Activated CD4-positive, alpha-beta T cell treated with anti-CD3 and anti-CD28 coated beads, Interleukin-2, amount 10 ng/mL, durations not matched to agents 7 days and 5 days (primary cell): Measurements from ENCODE around the gene AZGP1. TPM values are rescaled to one million over a fixed set of nuclear protein-coding genes. Genes with fewer than 3 reads are reported as not detected.
"Not testable (repeated sequence)": the region's sequence is repeated elsewhere in the genome, so short reads cannot be mapped to it uniquely, and the experiment has no call there.

Experiments
- CTCF ChIA-PET: fragments of 350-600 bp; sonication (Branson Sonifier 250); formaldehyde crosslinking; loops from one replicate; lab custom pipeline; 2021; ENCODE audit warnings: antibody characterized with exemption; lab: Charles Lee
- POLR2A ChIA-PET: fragments of 350-600 bp; sonication (Branson Sonifier 250); formaldehyde crosslinking; loops from one replicate; lab custom pipeline; 2021; ENCODE audit warnings: antibody characterized with exemption; lab: Charles Lee
- DNase-seq: peaks from one replicate; pipeline ENCODE4 v3.0.0-alpha.2; 2020
- H3K27ac Mint-ChIP-seq: one replicate; pipeline ENCODE4 v1.8.0; 2021; ENCODE audit warnings: mild to moderate bottlenecking, moderate library complexity, mixed read lengths
- H3K27me3 Mint-ChIP-seq: one replicate; pipeline ENCODE4 v1.8.0; 2021; ENCODE audit warnings: mixed read lengths
- H3K36me3 Mint-ChIP-seq: one replicate; pipeline ENCODE4 v1.8.0; 2021; ENCODE audit warnings: low read depth, mixed read lengths
- H3K4me1 Mint-ChIP-seq: one replicate; pipeline ENCODE4 v1.8.0; 2021; ENCODE audit warnings: mixed read lengths
- H3K4me3 Mint-ChIP-seq: one replicate; pipeline ENCODE4 v1.8.0; 2021; ENCODE audit warnings: mild to moderate bottlenecking, moderate library complexity, mixed read lengths
- H3K9me3 Mint-ChIP-seq: one replicate; pipeline ENCODE4 v1.8.0; 2021; ENCODE audit warnings: mixed read lengths
- total RNA-seq, 2 experiments: library from RNA; stranded (reverse); gene quantifications; one replicate each; pipeline ENCODE4 v1.2.3, GENCODE V29; 2021

The AZGP1 gene
- total RNA-seq, 2 experiments from 2014 or later: not detected

DNA sequence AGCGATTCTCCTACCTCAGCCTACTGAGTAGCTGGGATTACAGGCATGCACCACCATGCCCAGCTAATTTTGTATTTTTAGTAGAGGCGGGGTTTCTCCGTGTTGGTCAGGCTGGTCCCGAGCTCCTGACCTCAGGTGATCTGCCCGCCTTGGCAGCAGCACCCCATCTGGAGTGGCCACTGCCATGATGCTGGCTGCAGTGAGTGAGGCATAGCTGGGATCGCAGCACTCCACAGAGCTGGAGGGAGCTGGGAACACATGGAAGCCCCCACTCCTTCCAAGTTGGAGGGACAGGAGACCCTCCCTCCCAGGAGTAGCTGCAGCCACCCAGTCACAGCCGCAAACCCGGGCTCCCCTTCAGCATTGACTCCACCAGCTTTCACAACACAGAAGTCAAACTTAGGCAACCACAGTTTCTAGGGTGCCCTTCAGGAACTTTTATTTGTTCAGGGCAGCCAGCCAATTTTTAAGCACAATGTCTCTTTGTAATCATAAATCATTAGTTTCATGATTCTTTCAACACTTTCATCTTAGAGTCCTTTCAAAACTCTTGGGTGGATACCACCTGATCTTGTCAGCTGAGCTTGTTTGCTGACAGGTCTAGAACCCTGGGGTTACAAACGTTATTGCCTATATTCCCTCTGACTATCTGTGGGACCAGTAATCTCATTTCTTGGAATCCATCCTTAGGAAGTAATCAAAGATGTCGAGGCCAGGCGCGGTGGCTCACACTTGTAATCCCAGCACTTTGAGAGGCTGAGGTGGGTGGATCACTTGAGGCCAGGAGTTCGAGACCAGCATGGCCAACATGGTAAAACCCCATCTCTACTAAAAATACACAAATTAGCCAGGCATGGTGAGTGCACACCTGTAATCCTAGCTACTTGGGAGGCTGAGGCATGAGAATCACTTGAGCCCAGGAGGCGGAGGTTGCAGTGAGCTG lies 36.8 kb upstream of the AZGP1 start:
- CTCF ChIA-PET: interaction anchor here (0.6 to 3.9 kb wide), 5 partner anchors 8 to 47 kb away, joined by 3 to 11 read pairs (median 4); no protein-coding TSS in a partner anchor
- H3K27me3 Mint-ChIP-seq, H3K36me3 Mint-ChIP-seq, POLR2A ChIA-PET, H3K27ac Mint-ChIP-seq, H3K4me3 Mint-ChIP-seq, H3K9me3 Mint-ChIP-seq, DNase-seq: not testable (repeated sequence)
- peaks cover 32% of the 10 kb centered on the region for H3K4me1 Mint-ChIP-seq

DNA sequence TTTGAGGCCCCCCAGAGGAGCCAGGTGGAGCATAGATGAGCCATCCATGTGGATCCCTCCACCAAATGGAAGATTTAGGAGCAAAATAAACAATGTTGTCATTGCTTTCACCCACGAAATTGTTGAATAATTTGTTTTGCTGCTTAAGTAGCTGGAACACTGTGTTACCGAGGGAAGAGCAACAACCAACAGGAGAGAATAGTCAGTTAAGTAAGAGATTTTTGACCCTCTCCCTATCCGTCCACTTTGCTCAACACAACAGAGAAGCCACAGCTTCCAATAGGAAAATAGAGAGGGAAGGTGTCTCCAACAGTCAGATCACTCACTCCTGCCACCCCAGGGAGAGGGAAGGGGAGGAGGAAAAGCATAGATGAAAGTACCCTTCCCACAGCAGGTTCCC lies 35.7 kb upstream of the AZGP1 start:
- Mint-ChIP-seq H3K27me3 (no peaks in the 10 kb centered on the region), H3K4me3 (no peak overlapping the region), H3K4me1 (peaks cover 29% of the 10 kb centered on the region), H3K27ac (no peak overlapping the region), H3K36me3 (peaks cover 3% of the 10 kb centered on the region), H3K9me3 (no peaks in the 10 kb centered on the region)
- DNase-seq: no peak
- CTCF ChIA-PET: interaction anchor here (0.6 to 1.3 kb wide), 3 partner anchors 9 to 725 kb away, joined by 3 to 4 read pairs (median 3); no protein-coding TSS in a partner anchor
- POLR2A ChIA-PET: no interaction called here

- no peaks in the 10 kb centered on the region for H3K9me3 Mint-ChIP-seq
These were observed 35.1 kb upstream of the AZGP1 start for GRCh38 chr7:100010901-100011300.

DNA sequence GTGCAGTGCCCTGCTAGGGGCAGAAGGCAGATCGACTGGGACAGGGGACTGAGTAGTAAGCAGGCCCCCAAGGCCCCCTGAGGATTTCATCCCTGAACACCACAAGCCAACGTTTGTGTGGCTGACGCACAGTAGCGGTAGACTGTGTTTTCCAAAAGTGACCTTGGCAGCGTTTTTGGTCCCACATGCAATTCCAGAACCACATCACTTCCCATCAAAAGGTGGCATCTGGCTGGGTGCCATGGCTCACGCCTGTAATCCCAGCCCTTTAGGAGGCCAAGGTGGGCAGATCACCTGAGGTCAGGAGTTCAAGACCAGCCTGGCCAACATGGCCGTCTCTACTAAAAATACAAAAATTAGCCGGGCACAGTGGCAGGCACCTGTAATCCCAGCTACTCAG lies 34.1 kb upstream of the AZGP1 start:
- peaks cover 18% of the 10 kb centered on the region for H3K4me1 Mint-ChIP-seq
- H3K27me3 Mint-ChIP-seq, H3K36me3 Mint-ChIP-seq, POLR2A ChIA-PET, CTCF ChIA-PET, H3K4me3 Mint-ChIP-seq, H3K9me3 Mint-ChIP-seq, DNase-seq, H3K27ac Mint-ChIP-seq: not testable (repeated sequence)

More at GRCh38 chr7:100010901-100011300, 35.1 kb upstream of the AZGP1 start:
- CTCF ChIA-PET: interaction anchor here (0.6 kb wide), 2 partner anchors 106 to 725 kb away, joined by 3 read pairs; no protein-coding TSS in a partner anchor
- POLR2A ChIA-PET: no interaction called here
- Mint-ChIP-seq H3K4me3 (no peak overlapping the region), H3K27me3 (no peaks in the 10 kb centered on the region), H3K4me1 (peaks cover 23% of the 10 kb centered on the region), H3K36me3 (peaks cover 1% of the 10 kb centered on the region), H3K27ac (no peak overlapping the region)
- no peak for DNase-seq

DNA sequence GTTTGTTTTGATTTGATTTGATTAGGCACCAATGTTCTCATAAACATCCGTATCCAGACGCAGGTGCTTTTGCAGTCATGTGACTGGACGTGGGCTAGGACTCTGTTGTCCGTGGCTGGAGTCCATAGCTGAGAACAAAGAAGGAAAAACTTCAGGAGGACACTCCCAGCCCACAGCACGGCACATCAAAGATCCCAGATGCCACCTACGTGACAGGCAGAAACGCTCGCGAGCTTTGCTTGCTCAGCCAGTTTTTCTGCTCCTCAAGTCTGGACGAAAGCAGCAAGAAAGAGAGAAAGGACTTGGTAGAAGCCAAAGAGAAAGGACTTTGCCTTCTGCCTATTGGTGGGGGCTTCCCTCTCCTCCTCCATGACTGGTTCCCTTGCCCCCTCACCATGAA lies 32.7 kb upstream of the AZGP1 start:
- CTCF ChIA-PET: interaction anchor here (1.0 to 2.0 kb wide), 5 partner anchors 10 to 61 kb away, joined by 3 to 5 read pairs (median 4); no protein-coding TSS in a partner anchor
- H3K4me1 Mint-ChIP-seq: peaks cover 12% of the 10 kb centered on the region
- no peaks in the 10 kb centered on the region for H3K9me3 Mint-ChIP-seq
- DNase-seq: no peak
- H3K27me3 Mint-ChIP-seq: no peaks in the 10 kb centered on the region
- POLR2A ChIA-PET: no interaction called here
- H3K27ac Mint-ChIP-seq: no peak overlapping the region
- H3K36me3 Mint-ChIP-seq: no peaks in the 10 kb centered on the region
- H3K4me3 Mint-ChIP-seq: no peak overlapping the region

GRCh38 chr7:100007887-100008286 lies 32.1 kb upstream of the AZGP1 start:
- H3K36me3 Mint-ChIP-seq: no peaks in the 10 kb centered on the region
- no peaks in the 10 kb centered on the region for H3K27me3 Mint-ChIP-seq
- no peak for DNase-seq
- no peak overlapping the region for H3K27ac Mint-ChIP-seq
- ChIA-PET CTCF (interaction anchor here (0.5 to 2.0 kb wide), 5 partner anchors 10 to 75 kb away, joined by 3 to 5 read pairs (median 4); no protein-coding TSS in a partner anchor), POLR2A (no interaction called here)
- H3K9me3 Mint-ChIP-seq: no peaks in the 10 kb centered on the region
- H3K4me3 Mint-ChIP-seq: no peak overlapping the region
- H3K4me1 Mint-ChIP-seq: peaks cover 8% of the 10 kb centered on the region

DNA sequence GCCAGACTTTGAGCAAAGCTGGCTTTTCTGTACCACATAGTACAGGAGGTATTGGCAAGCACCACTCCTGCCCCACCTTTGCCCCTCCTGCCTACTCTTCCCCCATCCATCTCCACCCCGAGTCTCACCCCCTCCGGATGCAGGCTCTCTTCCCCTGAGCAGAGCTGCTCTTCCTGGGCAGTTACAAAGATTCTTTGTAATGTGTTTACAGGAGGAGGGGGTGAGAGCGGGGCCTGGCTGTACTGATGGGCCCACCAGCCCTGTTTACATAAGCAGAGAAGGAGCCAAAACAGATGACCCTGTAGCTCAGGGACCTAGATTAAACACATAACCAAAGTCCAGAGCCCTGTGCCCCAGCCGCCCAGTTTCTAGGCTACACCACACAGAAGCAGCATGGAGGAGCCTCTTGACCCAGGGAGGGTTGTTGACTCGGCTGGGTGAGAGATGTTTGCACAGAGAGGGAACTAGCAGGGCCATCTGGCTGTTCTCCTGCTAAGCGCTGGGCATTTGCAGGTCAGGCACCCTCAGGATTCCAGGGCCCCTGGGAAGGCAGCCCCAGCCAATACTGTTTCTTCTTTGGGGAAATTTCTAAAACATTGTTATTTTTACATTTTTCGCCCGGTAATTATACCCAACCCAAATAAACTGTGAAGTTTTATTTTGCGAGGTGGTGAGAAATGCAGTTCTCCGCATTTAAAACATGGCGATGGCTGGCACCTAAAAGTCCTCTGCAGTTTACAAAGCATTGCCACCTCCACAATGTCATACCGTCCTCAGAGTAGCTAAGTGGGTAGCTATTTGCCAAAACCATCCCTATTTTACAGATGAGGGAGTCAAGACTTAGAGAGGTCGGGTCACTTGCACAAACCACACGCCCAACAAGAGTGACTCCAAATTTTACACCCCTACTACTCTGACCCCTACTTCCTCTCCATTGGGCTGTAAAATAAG lies 28.2 kb upstream of the AZGP1 start:
- POLR2A ChIA-PET: interaction anchor here (0.7 kb wide), 1 partner anchor 564 kb away, joined by 3 read pairs; no protein-coding TSS in a partner anchor
- Mint-ChIP-seq H3K4me1 (peaks cover 6% of the 10 kb centered on the region), H3K36me3 (no peaks in the 10 kb centered on the region), H3K4me3 (no peak overlapping the region), H3K27ac (peak overlapping the region; percentile 3), H3K9me3 (no peaks in the 10 kb centered on the region), H3K27me3 (no peaks in the 10 kb centered on the region)
- CTCF ChIA-PET: interaction anchor here (1.6 to 2.1 kb wide), 3 partner anchors 10 to 49 kb away, joined by 3 to 11 read pairs (median 5); partner anchors contain the start of gene ZKSCAN1
- no peak for DNase-seq

- peaks cover 3% of the 10 kb centered on the region for H3K27me3 Mint-ChIP-seq
- peaks cover 24% of the 10 kb centered on the region for H3K4me1 Mint-ChIP-seq
- DNase-seq: no peak
- ChIA-PET CTCF (interaction anchor here (0.6 kb wide), 1 partner anchor 21 kb away, joined by 3 read pairs; no protein-coding TSS in a partner anchor), POLR2A (no interaction called here)
- H3K4me3 Mint-ChIP-seq: no peak overlapping the region
- H3K27ac Mint-ChIP-seq: no peak overlapping the region
- no peaks in the 10 kb centered on the region for H3K36me3 Mint-ChIP-seq
- no peaks in the 10 kb centered on the region for H3K9me3 Mint-ChIP-seq
These were observed 24.4 kb upstream of the AZGP1 start for GRCh38 chr7:100000239-100000638.

DNA sequence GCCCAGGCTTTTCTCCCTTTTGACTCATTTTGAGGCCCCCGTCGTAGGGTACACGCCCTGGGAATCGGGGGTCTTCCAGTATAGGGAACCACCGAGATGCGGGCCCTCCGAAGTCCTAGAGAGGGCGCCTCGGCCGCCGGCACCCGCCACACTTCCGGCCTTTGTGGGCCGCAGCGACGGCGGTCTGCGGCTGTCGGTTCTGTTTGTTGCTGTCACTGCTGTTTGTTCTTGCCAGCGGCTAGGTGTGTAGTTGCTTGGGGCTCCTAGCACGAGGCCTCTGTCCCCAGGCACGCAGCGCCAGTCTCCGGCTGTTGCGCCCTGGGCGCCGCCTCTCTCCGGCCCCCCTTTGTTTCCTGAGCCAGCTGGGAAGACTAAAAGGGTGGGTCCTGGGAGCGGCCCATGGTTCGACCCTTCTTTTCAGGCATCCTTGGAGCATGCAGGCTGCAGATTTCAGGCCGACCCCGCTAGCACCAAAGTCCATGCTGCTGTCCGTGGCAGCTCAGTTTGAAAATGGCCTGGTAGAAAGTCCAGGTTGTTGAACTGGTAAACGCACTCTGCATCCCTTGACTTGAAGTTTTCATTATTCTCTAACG lies 21.8 kb upstream of the AZGP1 start:
- no peaks in the 10 kb centered on the region for H3K9me3 Mint-ChIP-seq
- CTCF ChIA-PET: interaction anchor here (0.7 to 1.6 kb wide), 5 partner anchors 11 to 103 kb away, joined by 3 to 5 read pairs (median 4); no protein-coding TSS in a partner anchor
- peaks cover 3% of the 10 kb centered on the region for H3K27me3 Mint-ChIP-seq
- peak overlapping the region; percentile 66 for H3K4me3 Mint-ChIP-seq
- DNase-seq: peak; percentile 77
- no peaks in the 10 kb centered on the region for H3K36me3 Mint-ChIP-seq
- POLR2A ChIA-PET: no interaction called here
- peaks cover 40% of the 10 kb centered on the region for H3K4me1 Mint-ChIP-seq
- peak overlapping the region; percentile 94 for H3K27ac Mint-ChIP-seq

GRCh38 chr7:99996755-99997544 lies 21.1 kb upstream of the AZGP1 start:
- no peaks in the 10 kb centered on the region for H3K36me3 Mint-ChIP-seq
- no peak for DNase-seq
- CTCF ChIA-PET: interaction anchor here (0.7 to 1.9 kb wide), 7 partner anchors 15 to 102 kb away, joined by 3 to 6 read pairs (median 4); partner anchors contain the start of gene ZSCAN21
- H3K9me3 Mint-ChIP-seq: no peaks in the 10 kb centered on the region
- peaks cover 43% of the 10 kb centered on the region for H3K4me1 Mint-ChIP-seq
- H3K27me3 Mint-ChIP-seq: peaks cover 3% of the 10 kb centered on the region
- peak overlapping the region; percentile 66 for H3K4me3 Mint-ChIP-seq
- POLR2A ChIA-PET: no interaction called here
- peak overlapping the region; percentile 94 for H3K27ac Mint-ChIP-seq

DNA sequence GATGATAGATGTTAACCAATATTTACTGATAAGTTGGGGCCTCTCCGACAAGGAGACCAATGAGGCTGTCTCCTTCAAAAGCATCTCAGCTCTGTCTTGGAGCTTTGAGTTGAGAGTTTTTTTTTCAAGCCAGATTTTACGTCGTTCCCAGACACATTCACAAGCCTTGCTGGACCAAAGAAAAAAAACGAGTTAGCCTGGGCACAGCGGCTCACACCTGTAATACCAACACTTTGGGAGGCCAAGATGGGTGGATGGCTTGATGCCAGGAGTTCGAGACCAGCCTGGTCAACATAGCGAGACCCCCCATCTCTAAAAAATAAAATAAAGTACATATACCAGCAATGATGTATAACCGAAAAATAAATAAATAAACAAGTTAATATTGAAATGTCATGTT lies 19.0 kb upstream of the AZGP1 start:
- Mint-ChIP-seq H3K9me3 (no peaks in the 10 kb centered on the region), H3K4me3 (no peak overlapping the region), H3K4me1 (peaks cover 46% of the 10 kb centered on the region), H3K27ac (no peak overlapping the region), H3K27me3 (peaks cover 7% of the 10 kb centered on the region), H3K36me3 (no peaks in the 10 kb centered on the region)
- no peak for DNase-seq
- ChIA-PET POLR2A (no interaction called here), CTCF (interaction anchor here (1.3 to 1.6 kb wide), 2 partner anchors 81 to 586 kb away, joined by 3 read pairs; partner anchors contain the start of genes BUD31 and PDAP1)
